ENCODE data around the gene DAZAP2. TPM values are rescaled to one million over a fixed set of nuclear protein-coding genes. Genes with fewer than 3 reads are reported as not detected.
"Not testable (repeated sequence)": the region's sequence is repeated elsewhere in the genome, so short reads cannot be mapped to it uniquely, and the experiment has no call there.

The DAZAP2 gene
- total RNA-seq, 1 donor from 2014 or later: 80.1 TPM

DNA sequence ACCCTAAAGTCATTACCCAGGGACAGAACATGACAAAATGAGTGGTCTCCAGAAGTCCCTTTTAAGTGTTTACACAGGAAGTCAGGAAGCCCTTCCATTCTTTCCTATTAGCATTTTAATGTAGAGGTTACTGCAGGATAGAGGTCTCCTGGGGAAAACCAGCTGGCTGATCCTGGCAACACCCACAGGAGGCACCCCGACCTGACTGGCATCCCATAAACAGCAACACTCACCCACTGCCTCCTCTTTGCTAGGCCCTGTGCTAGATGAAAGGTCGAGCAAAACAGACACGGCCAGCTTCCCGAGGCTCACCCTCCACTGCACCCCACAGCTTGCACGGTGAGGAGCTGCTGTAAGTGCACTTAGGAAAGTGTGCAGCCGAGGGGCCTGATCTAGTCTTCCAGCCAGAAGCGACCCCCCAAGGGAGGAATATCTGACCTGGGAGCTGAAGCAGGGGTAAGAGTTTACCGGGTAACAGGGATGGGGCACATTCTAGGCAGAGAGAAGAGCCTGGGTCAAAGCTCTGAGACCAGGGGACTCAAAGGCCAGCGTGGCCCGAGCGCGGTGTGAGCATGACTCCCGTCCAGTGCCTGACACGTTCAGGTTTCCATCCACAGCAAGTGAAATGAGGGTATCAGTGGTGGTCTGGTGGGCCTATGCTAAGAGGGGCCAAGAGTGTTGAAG lies 9.0 kb downstream of the DAZAP2 start:
- no peak for DNase-seq (ENCODE audit: low read depth, low spot score)

DNA sequence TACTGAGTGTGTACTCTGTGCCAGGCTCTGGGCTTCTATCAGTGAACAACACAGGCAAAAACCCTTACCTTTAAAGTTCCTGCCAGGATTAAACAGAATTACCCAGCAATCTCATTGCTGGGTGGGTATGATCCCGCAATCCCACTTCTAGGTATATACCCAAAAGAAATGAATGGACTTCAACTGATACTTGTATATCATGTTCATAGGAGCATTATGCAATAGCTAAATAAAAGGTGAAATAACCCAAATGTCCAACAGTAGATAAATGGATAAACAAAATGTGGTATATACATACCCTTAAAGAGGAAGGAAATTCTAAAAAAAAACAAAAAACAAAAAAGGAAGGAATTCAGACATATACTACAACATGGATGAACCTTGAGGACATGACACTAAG lies 14.7 kb downstream of the DAZAP2 start:
- DNase-seq (ENCODE audit: low read depth, low spot score): no peak

DNA sequence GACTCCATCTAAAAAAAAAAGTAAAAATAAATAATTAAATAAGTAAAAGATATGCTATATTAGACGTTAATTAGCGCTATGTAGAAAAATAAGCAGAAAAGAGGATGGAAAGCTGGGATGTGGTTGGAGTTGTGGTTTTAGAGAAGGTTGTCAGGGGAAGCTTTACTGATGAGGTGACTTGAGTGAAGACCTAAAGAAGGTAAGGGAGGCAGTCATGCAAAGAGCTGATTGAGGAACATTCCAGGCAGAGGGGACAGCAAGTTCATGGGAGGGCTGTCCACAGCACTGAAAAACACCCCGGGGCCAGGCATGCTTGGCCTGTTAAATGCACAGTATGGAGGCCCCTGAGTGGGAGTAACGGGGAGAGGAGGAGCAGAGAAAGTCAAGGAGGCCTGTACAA lies 15.9 kb downstream of the DAZAP2 start:
- no peak for DNase-seq (ENCODE audit: low read depth, low spot score)

- not testable (repeated sequence) for DNase-seq (ENCODE audit: low read depth, low spot score)
These were observed 21.0 kb downstream of the DAZAP2 start for GRCh38 chr12:51259600-51259999.

DNA sequence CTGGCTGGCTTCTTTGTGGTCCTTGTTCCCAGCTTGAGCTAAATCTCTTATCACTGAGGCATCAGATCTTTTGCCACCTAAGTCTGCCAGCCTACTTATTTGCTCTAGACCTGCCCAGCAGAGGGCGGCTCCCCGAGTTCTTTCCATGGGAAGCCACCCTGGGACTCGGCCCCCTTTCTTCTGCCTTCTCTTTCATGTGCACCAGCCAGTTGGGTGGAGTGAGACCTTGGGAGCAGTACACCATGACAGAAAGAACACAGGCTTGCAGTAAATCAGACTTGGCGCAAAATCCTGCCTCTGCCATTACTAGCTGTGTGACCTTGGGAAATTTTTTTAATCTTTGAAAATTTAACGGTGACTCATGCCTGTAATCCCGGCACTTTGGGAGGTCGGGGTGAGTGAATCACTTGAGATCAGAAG lies 24.1 kb downstream of the DAZAP2 start:
- DNase-seq (ENCODE audit: low read depth, low spot score): no peak

GRCh38 chr12:51263341-51263740 lies 24.7 kb downstream of the DAZAP2 start:
- no peak for DNase-seq (ENCODE audit: low read depth, low spot score)

- no peak for DNase-seq (ENCODE audit: low read depth, low spot score)
These were observed 25.7 kb downstream of the DAZAP2 start for GRCh38 chr12:51264297-51264696.

DNA sequence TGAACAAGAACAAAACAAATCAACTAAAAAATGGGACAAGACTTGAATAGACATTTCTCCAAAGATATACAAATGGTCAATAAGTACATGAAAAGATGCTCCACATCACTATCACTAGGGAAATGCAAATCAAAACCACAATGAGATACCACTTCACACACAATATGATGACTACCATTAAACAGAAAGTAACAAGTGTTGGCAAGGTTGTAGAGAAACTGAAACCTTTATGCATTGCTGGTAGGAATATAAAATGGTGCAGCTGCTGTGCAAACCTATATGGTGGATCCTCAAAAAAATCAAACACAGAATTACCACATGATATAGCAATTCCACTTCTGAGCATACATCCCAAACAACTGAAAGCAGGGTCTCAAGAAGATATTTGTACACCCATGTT lies 26.4 kb downstream of the DAZAP2 start:
- no peak for DNase-seq (ENCODE audit: low read depth, low spot score)

- no peak for DNase-seq (ENCODE audit: low read depth, low spot score)
These were observed 30.8 kb downstream of the DAZAP2 start for GRCh38 chr12:51269174-51270066.

DNA sequence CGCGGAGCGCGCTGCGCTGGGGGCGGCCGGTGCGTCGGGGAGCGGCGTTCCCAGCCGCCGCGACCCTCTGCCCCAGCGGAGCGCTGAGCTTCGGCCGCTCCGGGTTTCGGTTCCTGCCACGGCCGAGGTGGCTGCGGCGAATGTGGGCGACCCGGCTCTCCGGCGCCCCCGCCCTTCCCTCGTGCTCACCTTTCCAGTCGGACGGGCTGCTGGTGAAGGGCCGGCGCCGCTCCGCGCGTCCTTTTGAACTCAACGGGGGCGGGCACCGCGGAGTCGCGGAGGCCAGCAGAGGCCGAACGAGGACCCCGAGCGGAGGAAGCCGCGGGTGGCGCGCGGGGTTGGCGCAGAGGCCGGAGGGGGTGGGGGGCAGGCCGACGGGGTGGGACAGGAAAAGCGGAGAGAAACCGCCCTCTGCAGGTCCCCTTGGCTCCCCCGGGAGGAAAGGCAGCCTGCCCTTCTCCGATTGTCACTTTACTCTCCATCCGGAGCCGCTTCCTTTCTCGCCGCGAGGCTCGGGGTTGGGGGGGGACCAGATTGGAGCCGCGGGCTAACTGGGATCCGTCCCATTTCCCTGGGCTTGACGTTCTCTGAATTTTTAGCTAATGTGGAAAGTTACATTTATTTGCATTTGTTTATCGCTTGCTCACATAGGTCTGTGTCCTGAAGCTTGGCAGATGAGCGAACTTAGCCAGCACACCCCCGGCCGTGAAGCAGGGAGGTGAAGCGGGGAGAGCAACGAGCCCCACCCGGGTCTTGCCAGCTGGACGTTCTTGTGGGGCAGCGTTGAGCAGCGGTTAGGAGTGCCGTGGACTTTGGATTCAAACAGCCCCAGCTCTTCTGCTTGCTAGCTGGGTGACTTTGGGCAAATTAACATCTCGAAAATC lies 31.7 kb downstream of the DAZAP2 start, which contains the start of gene SMAGP:
Gene SMAGP (minus strand): TSS at position 349 of the 884 bp plus-strand sequence. CDS start 1,137 bp downstream, outside the sequence.
- no peak for DNase-seq (ENCODE audit: low read depth, low spot score)

DNA sequence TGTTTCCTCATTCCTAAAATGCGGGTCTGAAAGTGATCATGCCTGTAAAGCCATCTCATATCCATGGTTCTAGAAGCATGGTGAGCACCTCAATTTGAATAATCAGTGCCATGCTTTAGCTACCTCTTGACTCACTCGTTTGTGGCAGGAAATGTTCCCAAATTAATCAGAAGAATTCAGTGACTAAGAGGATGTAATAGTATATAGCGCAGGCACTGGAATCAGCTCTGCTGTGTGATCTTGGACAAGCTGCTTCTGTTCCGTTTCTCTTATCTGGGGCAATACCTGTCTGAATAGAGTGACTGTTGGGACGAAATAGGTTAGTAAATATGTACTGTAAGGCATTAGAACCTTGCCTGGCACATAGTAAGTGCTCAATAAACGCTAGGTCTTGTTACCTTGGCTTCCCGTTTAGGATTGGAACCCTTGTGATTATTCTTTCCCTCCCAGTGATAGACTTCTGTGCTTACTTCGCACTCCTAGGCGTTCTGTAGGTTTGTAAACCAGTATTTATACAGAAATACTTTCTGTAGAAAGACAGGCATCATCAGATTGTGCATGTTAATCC lies 32.4 kb downstream of the DAZAP2 start:
- no peak for DNase-seq (ENCODE audit: low read depth, low spot score)

- not testable (repeated sequence) for DNase-seq (ENCODE audit: low read depth, low spot score)
These were observed 34.2 kb downstream of the DAZAP2 start for GRCh38 chr12:51272810-51273209.

DNA sequence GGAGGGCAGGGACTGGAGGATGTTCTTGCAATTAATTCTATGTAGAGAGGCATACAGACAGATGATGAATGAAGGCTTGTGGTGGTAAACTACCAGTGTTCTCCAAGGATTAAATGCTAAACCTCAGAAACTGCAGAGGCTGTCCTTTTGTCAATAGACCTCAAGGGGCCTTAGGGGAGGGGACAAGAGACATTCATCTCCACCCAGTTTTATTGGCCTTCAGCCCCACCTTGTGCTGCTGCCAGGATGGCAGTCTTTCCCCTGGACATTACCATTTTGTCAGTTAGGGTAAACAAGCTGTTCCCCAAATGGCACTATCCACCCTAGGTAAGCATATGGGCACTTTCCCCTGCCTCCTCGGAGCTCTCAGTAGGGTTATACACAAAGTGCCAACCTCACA lies 36.5 kb downstream of the DAZAP2 start:
- no peak for DNase-seq (ENCODE audit: low read depth, low spot score)

DNA sequence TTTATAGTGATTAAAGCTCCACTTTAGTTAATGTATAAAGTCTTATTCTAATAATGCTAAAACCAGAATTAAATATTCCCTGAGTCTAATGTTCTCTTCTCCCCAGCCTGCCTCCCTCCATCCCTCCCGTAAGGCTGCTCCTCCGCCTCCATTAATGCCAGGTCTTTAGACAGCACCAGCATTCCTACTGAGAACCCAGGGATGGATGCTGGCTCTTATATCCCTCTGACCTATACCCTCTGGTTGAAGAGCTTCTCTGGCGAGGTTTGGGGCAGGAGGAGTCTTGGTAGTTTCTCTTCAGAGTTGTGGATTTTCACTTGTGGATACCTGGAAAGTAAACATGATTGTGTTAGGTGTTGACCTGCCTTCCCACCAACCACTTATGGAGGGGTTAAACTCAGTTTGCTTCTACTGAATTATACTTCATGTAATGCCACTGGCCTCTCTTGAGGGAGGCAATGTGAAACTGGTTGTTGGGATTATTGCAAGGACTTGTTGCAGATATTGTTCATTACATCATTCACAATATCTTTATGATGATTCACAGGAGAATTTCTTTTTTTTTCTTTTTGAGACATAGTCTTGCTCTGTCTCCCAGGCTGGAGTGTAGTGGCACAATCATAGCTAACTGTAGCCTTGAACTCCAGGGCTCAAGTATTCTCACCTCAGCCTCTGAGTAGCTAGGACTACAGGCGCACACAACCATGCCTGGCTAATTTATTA lies 42.7 kb downstream of the DAZAP2 start:
- no peak for DNase-seq (ENCODE audit: low read depth, low spot score)

DNA sequence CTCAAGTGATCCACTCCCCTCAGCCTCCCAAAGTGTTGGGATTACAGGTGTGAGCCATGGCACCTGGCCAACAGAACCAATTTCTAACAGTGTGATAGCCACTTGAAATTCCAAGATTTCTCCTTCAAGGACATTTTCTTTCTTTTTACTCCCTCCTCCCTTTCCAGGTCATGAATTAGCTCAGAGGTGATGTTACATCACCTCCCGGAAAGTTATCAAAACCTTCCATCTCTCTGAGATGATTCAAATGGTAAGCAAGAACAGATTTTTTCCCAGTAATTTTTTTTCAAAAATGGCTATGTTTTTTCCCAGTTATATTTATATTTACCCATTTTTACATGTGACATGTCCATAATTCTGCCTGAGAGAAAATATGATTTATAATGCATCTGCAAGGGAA lies 47.2 kb downstream of the DAZAP2 start:
- DNase-seq (ENCODE audit: low read depth, low spot score): no peak

- not testable (repeated sequence) for DNase-seq (ENCODE audit: low read depth, low spot score)
These were observed 53.2 kb downstream of the DAZAP2 start for GRCh38 chr12:51291603-51292513.

Data from pulmonary artery endothelial cell (primary cell).